Keratinocyte (primary cell): ENCODE results near the gene CARMIL1. TPM values are rescaled to one million over a fixed set of nuclear protein-coding genes. Genes with fewer than 3 reads are reported as not detected.

ENCODE experiments used
- DNase-seq: peaks from one replicate; pipeline ENCODE4 v3.0.0-alpha.2; 2011; ENCODE audit warnings: low read depth, missing footprints, low spot score
- FAIRE-seq: peaks from 2 replicates; lab custom pipeline; 2011; peaks lifted over from hg19 to GRCh38; lab: Jason Lieb, UNC
- H2AFZ ChIP-seq: 2 replicates; pipeline ENCODE4 v1.6.0; 2012; ENCODE audit warnings: low read length, control low read depth, inconsistent platforms; ENCODE audit not compliant: control insufficient read depth
- H3K27ac ChIP-seq: 2 replicates; pipeline ENCODE4 v1.5.1; 2011; ENCODE audit warnings: low read length; ENCODE audit not compliant: control insufficient read depth, insufficient read depth
- H3K27me3 ChIP-seq: 3 replicates; pipeline ENCODE4 v1.6.0; 2011; ENCODE audit warnings: low read length; ENCODE audit not compliant: control insufficient read depth, insufficient read depth; ENCODE audit errors: extremely low read depth
- H3K36me3 ChIP-seq, 2 experiments: 2 replicates in 1 of 2; 3 replicates in 1 of 2; pipeline ENCODE4 v1.5.1; 2011; ENCODE audit warnings: low read length in 2 of 2, mild to moderate bottlenecking in 1 of 2; ENCODE audit not compliant: control insufficient read depth in 2 of 2, insufficient read depth in 2 of 2; ENCODE audit errors: extremely low read depth in 1 of 2
- H3K4me1 ChIP-seq: 3 replicates; pipeline ENCODE4 v1.5.1; 2011; ENCODE audit warnings: low read length; ENCODE audit not compliant: control insufficient read depth, insufficient read depth; ENCODE audit errors: extremely low read depth
- H3K4me2 ChIP-seq: 3 replicates; pipeline ENCODE4 v1.6.0; 2011; ENCODE audit warnings: low read depth, low read length; ENCODE audit not compliant: control insufficient read depth, insufficient read depth; ENCODE audit errors: extremely low read depth
- H3K4me3 ChIP-seq, 3 experiments: fragments of 200-600 bp in 1 of 3; sonication (generic) in 1 of 3; 2 replicates in 2 of 3; 3 replicates in 1 of 3; pipeline ENCODE4 v1.5.1; 2011 to 2016; ENCODE audit warnings: low read length in 3 of 3, mild to moderate bottlenecking in 3 of 3, control low read depth in 2 of 3, inconsistent platforms in 1 of 3, low read depth in 1 of 3, mixed read lengths in 1 of 3, mixed run types in 1 of 3, moderate library complexity in 1 of 3; ENCODE audit not compliant: control insufficient read depth in 2 of 3, insufficient read depth in 2 of 3; ENCODE audit errors: extremely low read depth in 1 of 3
- H3K79me2 ChIP-seq: 2 replicates; pipeline ENCODE4 v1.6.0; 2012; ENCODE audit warnings: low read length; ENCODE audit not compliant: control insufficient read depth, insufficient read depth
- H3K9ac ChIP-seq: 3 replicates; pipeline ENCODE4 v1.6.0; 2011; ENCODE audit warnings: low read length; ENCODE audit not compliant: control insufficient read depth, insufficient read depth; ENCODE audit errors: extremely low read depth
- H3K9me1 ChIP-seq: 3 replicates; pipeline ENCODE4 v1.6.0; 2011; ENCODE audit warnings: low read length; ENCODE audit not compliant: control insufficient read depth, insufficient read depth; ENCODE audit errors: extremely low read depth
- H3K9me3 ChIP-seq: 2 replicates; pipeline ENCODE4 v1.5.1; 2012; ENCODE audit warnings: low read depth, low read length; ENCODE audit not compliant: control insufficient read depth
- H4K20me1 ChIP-seq: 3 replicates; pipeline ENCODE4 v1.6.0; 2011; ENCODE audit warnings: low read length; ENCODE audit not compliant: control insufficient read depth, insufficient read depth; ENCODE audit errors: extremely low read depth
- CTCF ChIP-seq, 3 experiments: IDR thresholded peaks in 1 of 3; conservative IDR thresholded peaks in 1 of 3; optimal IDR thresholded peaks in 1 of 3; 2 replicates in 2 of 3; 3 replicates in 1 of 3; pipeline versions ENCODE3 to v1.5.1; 2011; ENCODE audit warnings: low read length in 3 of 3, mild to moderate bottlenecking in 3 of 3, moderate library complexity in 2 of 3, control low read depth in 1 of 3, inconsistent platforms in 1 of 3; ENCODE audit not compliant: insufficient read depth in 2 of 3; ENCODE audit errors: extremely low read depth in 1 of 3
- EZH2 ChIP-seq: IDR thresholded peaks from one replicate; pipeline ENCODE4 v1.6.1; 2012; ENCODE audit warnings: inconsistent platforms, mild to moderate bottlenecking, low read length, moderate library complexity
- dilution Hi-C: fragments of 300-500 bp; cut with MboI; formaldehyde crosslinking; loops from one replicate; pipeline ENCODE4 v1.7.0; 2020; ENCODE audit warnings: low sequenced_read_pairs; ENCODE audit not compliant: extremely low pct_ligation_motif_present
- polyA plus RNA-seq, 5 experiments: library from polyadenylated mRNA; depleted of rRNA in 3 of 5; stranded (reverse) in 3 of 5; stranded (forward) in 1 of 5; unstranded in 1 of 5; fragments of >200 nt; gene quantifications; 1 replicate in 1 of 5; 2 replicates in 3 of 5; 3 replicates in 1 of 5; pipeline versions ENCODE4 v1.2.1 to v1.2.3, GENCODE V29; 2011 to 2012; ENCODE audit warnings: missing spikeins in 2 of 5, low read depth in 1 of 5, low replicate concordance in 1 of 5

Gene CARMIL1
- polyA plus RNA-seq, 1 donor (not counting 4 experiments of a cell fraction or from before 2014, with no cell fraction given), result 18.9 TPM

GRCh38 chr6:25602674-25602982 is 323.5 kb downstream of the CARMIL1 start:
- Histone ChIP-seq H3K9me3 (no peaks in the 10 kb centered on the region), H3K27ac (no peak overlapping the region), H3K9ac (no peak overlapping the region), H3K4me1 (no peaks in the 10 kb centered on the region), H3K9me1 (no peaks in the 10 kb centered on the region), H3K4me3 (no peak overlapping the region), H2AFZ (no peak overlapping the region), H3K27me3 (no peaks in the 10 kb centered on the region), H3K4me2 (no peak overlapping the region), H4K20me1 (no peaks in the 10 kb centered on the region), H3K36me3 (peaks cover 0 to 3% of the 10 kb centered on the region in 2 experiments), H3K79me2 (no peaks in the 10 kb centered on the region)
- dilution Hi-C loops, result no loop called here
- TF ChIP-seq CTCF (optimal IDR thresholded peaks at IDR 0.05 in 1 of 3, IDR thresholded peaks at IDR 0.05 in 1 of 3, conservative IDR thresholded peaks at IDR 0.05 in 1 of 3; ENCODE audit: extremely low read depth in 1 of 3, insufficient read depth in 2 of 3, low read length in 3 of 3) (no peak), EZH2 (no peak)
- no peak for DNase-seq
- FAIRE-seq, result no peak

GRCh38 chr6:25603251-25603650 is 324.1 kb downstream of the CARMIL1 start:
- Histone ChIP-seq H4K20me1 (no peaks in the 10 kb centered on the region), H3K4me3 (no peak overlapping the region)
- DNase-seq, result no peak

More at GRCh38 chr6:25603251-25603650, 324.1 kb downstream of the CARMIL1 start:
- no peak for FAIRE-seq
- Histone ChIP-seq H3K36me3 (peaks cover 0 to 3% of the 10 kb centered on the region in 2 experiments), H3K4me1 (no peaks in the 10 kb centered on the region), H3K9me1 (no peaks in the 10 kb centered on the region), H3K79me2 (no peaks in the 10 kb centered on the region), H3K27me3 (no peaks in the 10 kb centered on the region), H2AFZ (no peak overlapping the region), H3K27ac (no peak overlapping the region), H3K9ac (no peak overlapping the region), H3K9me3 (no peaks in the 10 kb centered on the region), H3K4me2 (no peak overlapping the region)
- dilution Hi-C loops, result no loop called here
- TF ChIP-seq CTCF (optimal IDR thresholded peaks at IDR 0.05 in 1 of 3, IDR thresholded peaks at IDR 0.05 in 1 of 3, conservative IDR thresholded peaks at IDR 0.05 in 1 of 3; ENCODE audit: extremely low read depth in 1 of 3, insufficient read depth in 2 of 3, low read length in 3 of 3) (no peak), EZH2 (no peak)
